Measurements from ENCODE around the gene MKRN2OS.
"Not testable (repeated sequence)": the region's sequence is repeated elsewhere in the genome, so short reads cannot be mapped to it uniquely, and the experiment has no call there.

MKRN2OS gene

GRCh38 chr3:12560505-12561190 is 15.3 kb upstream of the MKRN2OS start:
- peak; percentile 43 to 60 for DNase-seq

DNA sequence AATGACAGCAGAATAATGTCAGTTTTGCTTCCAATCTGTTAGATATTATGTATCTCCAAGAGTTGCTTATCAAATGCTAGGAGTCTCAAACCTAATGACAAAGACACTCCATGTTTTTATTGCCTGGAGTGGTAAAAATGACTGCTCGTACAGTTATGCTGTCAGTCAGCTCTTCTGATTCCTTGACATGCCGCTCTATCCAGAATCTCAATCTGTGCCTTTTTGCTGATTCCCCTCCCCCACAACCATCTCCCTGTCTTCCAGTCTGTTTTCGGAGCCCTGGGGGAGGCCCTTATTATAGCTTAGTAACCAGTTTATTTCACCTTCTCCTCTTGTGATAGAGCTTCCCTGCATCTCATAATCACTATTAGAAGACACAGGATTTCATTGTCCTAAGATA is 14.2 kb upstream of the MKRN2OS start:
- no peak for DNase-seq

GRCh38 chr3:12558706-12559105 is 13.4 kb upstream of the MKRN2OS start:
- no peak for DNase-seq

DNA sequence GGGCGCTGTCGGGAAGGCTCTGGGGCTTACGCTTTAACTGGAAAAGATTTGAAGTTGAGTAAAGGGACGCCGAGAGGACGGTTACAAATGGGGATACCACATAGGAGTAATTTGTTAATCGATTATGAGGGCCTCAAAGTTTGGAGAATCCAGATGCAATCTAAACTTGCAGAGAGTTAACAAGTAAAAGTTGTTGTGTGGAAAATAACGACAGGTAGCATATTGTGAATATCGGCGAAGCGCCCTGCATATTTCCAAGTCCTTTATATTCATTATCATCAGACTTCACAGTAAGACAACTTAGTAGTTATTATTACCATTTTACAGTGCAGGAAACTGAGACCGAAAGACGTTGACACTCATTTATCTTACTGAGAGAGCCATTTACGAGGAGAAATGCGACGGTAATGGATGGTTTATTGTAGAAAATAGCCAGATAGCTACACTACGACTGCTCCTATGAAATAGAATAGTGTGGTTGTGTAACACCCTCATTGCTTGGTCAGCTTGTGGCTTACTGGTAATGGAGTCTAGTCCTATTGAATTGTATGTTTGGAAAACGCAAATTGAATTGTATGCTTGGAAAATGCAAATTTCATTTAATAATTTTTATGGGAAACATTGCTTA is 12.3 kb upstream of the MKRN2OS start:
- DNase-seq = peak; percentile 48 to 55

- DNase-seq = peak; percentile 81 to 93
Measured at GRCh38 chr3:12556690-12557472, 11.6 kb upstream of the MKRN2OS start, which contains the start of gene MKRN2. TSS of gene MKRN2 (plus strand) at chr3:12557087. CDS start at chr3:12557151, 64 bp downstream.

DNA sequence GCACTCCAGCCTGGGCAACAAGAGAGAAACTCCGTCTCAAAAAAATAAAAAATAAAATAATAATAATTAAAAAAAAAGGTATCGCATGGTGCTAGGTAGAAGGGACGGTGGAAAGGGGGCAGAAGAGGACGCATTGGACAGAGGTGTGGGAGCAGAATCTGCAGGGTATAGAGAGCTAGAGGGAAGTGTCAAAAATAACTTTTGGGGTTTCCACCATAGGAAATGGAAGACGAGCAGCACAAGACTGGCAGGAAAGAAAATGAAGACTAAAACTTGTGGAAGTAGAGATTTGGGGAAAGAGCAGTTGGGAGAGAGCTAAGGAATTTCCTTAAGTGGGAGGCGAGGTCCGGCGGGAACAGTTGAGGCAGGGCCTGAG is 11.0 kb upstream of the MKRN2OS start:
- DNase-seq = peak; percentile 30 to 53

DNA sequence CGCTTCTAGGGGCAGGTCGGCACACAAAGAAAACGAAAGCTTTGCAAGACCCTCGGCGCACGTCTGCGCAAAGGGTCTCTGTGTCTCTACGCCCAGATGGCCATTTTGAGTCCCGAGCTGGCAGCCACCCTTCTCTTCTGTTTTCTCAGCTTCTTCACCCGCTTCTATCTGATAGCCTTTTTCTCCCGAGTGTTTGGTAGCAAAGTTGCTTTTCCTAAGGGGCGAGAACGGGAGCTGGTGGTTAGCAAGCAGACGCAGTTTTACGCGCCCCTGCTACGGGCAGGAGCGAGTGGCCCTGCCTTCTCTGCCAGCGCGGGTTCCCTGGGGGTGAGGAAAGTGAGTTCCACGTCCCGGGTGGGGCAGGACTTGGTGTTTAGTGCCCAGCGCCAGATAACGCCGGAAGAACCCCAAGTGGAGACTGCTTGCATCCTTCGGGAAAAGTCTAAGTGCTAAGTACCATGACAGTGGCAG is 8.7 kb upstream of the MKRN2OS start:
- DNase-seq = peak in 1 of 2 donors; percentile 17

- DNase-seq = no peak
Measured at GRCh38 chr3:12549971-12550760, 4.9 kb upstream of the MKRN2OS start.

DNA sequence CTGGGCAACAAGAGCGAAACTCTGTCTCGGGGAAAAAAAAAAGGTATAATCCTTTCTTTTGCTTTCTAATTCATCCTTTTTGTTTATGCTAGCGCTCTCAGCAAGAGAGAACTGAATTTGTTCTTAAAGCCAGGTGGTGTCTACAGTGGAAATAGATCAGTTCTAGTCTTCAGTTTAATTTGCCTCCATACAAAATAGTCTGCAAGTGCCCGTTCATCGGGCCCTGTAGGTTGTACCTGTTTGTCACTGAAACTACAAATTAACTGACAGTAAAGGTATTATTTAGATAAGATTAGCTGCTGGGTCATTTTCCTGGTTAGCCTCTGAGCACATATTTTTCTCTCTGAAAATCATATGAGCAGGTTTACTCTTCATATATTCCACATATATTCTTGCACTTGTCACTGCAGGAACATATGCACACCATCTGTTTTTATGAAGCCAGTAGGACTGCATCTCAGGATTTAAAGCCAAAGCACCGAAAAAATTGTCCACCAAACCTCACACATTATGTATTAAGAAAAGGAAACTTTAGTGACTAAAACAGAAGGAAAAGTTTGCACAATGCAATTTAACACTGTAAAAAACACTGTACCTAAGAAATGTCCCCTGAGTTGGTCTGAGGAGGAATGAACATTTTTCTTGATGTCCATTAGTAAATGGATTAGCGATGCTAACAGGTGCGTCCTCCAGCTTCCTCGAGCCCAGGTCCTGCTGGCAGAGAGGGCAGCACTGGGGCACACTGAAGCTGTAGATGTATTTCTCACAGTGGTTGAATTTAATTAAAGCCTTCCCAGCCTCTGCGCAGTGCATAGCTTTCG is 437 bp downstream of the MKRN2OS start:
- no peak for DNase-seq

DNA sequence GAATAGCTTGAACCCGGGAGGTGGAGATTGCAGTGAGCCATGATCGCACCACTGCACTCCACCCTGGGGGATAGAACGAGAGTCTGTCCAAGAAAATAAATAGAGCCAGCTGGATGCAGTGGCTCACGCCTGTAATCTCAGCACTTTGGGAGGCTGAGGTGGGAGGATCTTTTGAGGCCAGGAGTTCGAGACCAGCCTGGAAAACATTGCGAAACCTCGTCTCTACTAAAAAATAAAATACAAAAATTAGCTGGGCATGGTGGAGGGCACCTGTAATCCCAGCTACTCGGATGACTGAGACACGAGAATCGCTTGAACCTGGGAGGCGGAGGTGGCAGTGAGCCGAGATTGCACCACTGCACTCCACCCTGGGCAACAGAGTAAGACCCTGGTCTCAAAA is 1.8 kb downstream of the MKRN2OS start:
- DNase-seq = not testable (repeated sequence)

DNA sequence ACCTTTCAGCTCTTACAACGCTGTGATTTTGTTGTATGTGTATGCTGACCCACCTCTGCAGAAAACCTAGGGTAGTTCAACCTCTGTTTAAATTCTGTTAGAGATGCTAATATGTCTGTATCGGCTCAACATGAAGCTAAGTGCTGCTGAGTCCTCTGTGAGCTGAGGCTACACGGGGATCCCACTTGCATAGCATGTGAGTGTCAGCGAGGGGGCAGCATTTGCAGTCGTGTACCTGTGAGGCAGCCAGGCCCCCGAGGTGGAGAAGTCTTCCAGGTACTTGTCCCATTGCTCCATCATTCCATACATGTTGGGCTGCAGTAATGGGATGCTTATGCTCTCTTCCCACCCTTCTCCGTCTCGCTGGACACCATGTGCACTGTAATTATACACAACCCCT is 3.7 kb downstream of the MKRN2OS start:
- no peak for DNase-seq

DNA sequence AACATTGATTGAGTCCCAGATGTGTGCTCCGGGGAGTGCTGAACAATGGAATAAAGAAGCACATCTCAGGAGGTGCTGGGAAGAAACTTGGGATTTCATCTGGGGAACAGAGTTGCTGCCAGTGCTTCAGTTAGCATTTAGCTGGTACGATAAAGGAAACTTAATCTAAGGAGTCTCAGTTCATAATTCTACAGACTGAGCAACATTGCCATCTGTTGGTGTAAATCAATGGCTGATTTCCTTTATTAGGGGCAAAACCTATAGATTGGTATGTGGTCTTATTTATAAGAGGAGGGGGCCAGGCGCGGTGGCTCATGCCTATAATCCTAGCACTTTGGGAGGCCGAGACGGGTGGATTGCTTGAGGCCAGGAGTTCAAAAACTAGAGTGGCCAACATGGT is 8.9 kb downstream of the MKRN2OS start:
- DNase-seq = no peak

- DNase-seq = no peak
Measured at GRCh38 chr3:12532182-12532581, 13.1 kb downstream of the MKRN2OS start.

- DNase-seq = no peak
Measured at GRCh38 chr3:12527757-12528143, 17.5 kb downstream of the MKRN2OS start.

GRCh38 chr3:12522721-12523120 is 22.6 kb downstream of the MKRN2OS start:
- DNase-seq = no peak

- no peak for DNase-seq
Measured at GRCh38 chr3:12521010-12521409, 24.3 kb downstream of the MKRN2OS start.

- DNase-seq = no peak
Measured at GRCh38 chr3:12518261-12519028, 26.9 kb downstream of the MKRN2OS start.

DNA sequence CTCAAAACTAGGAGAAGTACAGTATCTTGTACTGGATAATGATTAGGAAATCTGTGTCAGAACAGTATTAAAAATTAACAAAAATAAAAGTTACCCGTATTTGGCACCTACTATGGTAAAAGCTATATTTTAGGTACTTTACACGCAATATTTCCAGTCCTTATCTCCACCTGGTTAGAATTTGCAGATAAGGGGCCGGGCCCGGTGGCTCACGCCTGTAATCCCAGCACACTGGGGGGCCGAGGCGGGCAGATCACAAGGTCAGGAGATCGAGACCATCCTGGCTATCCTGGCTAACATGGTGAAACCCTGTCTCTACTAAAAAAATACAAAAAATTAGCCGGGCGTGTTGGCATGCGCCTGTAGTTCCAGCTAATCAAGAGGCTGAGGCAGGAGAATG is 28.4 kb downstream of the MKRN2OS start:
- DNase-seq = no peak

- no peak for DNase-seq
Measured at GRCh38 chr3:12515631-12516030, 29.7 kb downstream of the MKRN2OS start.

DNA sequence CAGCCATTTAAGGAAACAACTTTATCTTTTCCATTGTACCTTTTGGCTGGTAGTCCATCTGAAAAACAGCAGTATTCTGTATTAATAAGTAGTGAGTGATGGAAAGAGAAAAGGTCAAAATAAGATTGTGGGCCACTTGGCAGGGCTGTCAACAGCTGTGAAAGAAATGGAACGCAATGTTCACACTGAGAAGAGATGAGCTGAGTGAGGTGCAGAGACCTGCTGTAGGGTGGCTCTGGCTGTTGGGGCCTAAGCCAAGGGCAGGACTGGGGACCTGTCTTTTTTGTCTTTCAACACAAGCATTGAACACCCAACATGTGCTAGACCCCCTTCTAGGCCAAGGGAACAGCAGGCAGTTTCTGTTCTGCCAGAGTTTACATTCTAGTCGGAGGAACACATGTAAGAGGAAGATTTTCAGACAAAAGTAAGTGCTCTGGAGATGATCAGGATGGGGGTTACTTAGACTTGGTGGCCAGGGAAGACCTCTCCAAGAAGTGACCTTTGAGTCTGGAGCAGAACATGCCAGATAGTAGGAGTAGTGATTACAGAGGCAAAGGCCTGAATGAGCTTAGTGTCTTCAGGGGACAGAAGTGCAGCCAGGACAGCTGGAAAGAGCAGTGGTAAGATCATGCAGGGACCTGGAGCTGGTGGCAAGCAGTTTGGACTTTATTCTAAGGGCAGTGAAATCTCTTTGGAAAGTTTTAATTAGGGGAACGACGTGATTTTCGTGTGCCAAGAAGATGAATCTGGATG is 31.4 kb downstream of the MKRN2OS start:
- DNase-seq = no peak

Measured in inflammatory macrophage treated with lipopolysaccharide for 1 hour (primary cell).